ENCODE results near the gene HEXIM1. TPM values are rescaled to one million over a fixed set of nuclear protein-coding genes. Genes with fewer than 3 reads are reported as not detected.

HEXIM1 gene
- total RNA-seq, 1 donor from 2014 or later: 10.2 TPM

GRCh38 chr17:45127207-45127547 lies 21.1 kb upstream of the HEXIM1 start:
- Mint-ChIP-seq H3K27ac (no peak overlapping the region), H3K4me3 (no peak overlapping the region), H3K9me3 (no peaks in the 10 kb centered on the region), H3K4me1 (peaks cover 29% of the 10 kb centered on the region), H3K27me3 (ENCODE audit: insufficient read depth, low read depth) (peaks cover 14% of the 10 kb centered on the region), H3K36me3 (no peaks in the 10 kb centered on the region)
- DNase-seq (ENCODE audit: low spot score): no peak
- Histone ChIP-seq H3K9me3 (ENCODE audit: low read depth) (no peaks in the 10 kb centered on the region), H3K4me1 (peaks cover 11% of the 10 kb centered on the region), H4K20me1 (ENCODE audit: low read depth) (peaks cover 5% of the 10 kb centered on the region), H3K27ac (no peak overlapping the region), H3K79me2 (ENCODE audit: low read depth) (no peaks in the 10 kb centered on the region), H3K4me2 (no peak overlapping the region), H3F3A (ENCODE audit: low read depth) (peaks cover 16% of the 10 kb centered on the region), H2AFZ (replicated peaks) (no peak overlapping the region), H3K27me3 (no peaks in the 10 kb centered on the region), H3K9ac (no peak overlapping the region), H3K4me3 (no peak overlapping the region), H3K36me3 (no peaks in the 10 kb centered on the region)
- TF ChIP-seq EZH2phosphoT487 (IDR thresholded peaks at IDR 0.05): no peak
- TF ChIP-seq EZH2 (IDR thresholded peaks at IDR 0.05): no peak
- TF ChIP-seq, protein P1, sequence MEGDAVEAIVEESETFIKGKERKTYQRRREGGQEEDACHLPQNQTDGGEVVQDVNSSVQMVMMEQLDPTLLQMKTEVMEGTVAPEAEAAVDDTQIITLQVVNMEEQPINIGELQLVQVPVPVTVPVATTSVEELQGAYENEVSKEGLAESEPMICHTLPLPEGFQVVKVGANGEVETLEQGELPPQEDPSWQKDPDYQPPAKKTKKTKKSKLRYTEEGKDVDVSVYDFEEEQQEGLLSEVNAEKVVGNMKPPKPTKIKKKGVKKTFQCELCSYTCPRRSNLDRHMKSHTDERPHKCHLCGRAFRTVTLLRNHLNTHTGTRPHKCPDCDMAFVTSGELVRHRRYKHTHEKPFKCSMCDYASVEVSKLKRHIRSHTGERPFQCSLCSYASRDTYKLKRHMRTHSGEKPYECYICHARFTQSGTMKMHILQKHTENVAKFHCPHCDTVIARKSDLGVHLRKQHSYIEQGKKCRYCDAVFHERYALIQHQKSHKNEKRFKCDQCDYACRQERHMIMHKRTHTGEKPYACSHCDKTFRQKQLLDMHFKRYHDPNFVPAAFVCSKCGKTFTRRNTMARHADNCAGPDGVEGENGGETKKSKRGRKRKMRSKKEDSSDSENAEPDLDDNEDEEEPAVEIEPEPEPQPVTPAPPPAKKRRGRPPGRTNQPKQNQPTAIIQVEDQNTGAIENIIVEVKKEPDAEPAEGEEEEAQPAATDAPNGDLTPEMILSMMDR (IDR thresholded peaks at IDR 0.05): no peak

- Histone ChIP-seq H3K4me1 (peaks cover 11% of the 10 kb centered on the region), H3K9me3 (ENCODE audit: low read depth) (no peaks in the 10 kb centered on the region), H3K27ac (no peak overlapping the region), H3K4me3 (no peak overlapping the region), H3K27me3 (no peaks in the 10 kb centered on the region), H4K20me1 (ENCODE audit: low read depth) (peaks cover 5% of the 10 kb centered on the region), H3K4me2 (no peak overlapping the region), H3K36me3 (no peaks in the 10 kb centered on the region), H2AFZ (replicated peaks) (no peak overlapping the region), H3K9ac (no peak overlapping the region), H3K79me2 (ENCODE audit: low read depth) (no peaks in the 10 kb centered on the region), H3F3A (ENCODE audit: low read depth) (peaks cover 18% of the 10 kb centered on the region)
- DNase-seq (ENCODE audit: low spot score): peak; percentile 51
- Mint-ChIP-seq H3K27me3 (ENCODE audit: insufficient read depth, low read depth) (peaks cover 14% of the 10 kb centered on the region), H3K4me3 (peak overlapping the region; percentile 47), H3K36me3 (no peaks in the 10 kb centered on the region), H3K9me3 (no peaks in the 10 kb centered on the region), H3K27ac (peak overlapping the region; percentile 87), H3K4me1 (peaks cover 24% of the 10 kb centered on the region)
- TF ChIP-seq, protein P1 (IDR thresholded peaks at IDR 0.05): no peak
- TF ChIP-seq EZH2phosphoT487 (IDR thresholded peaks at IDR 0.05) (no peak), EZH2 (IDR thresholded peaks at IDR 0.05) (no peak)
Measured at GRCh38 chr17:45127548-45128300, 20.6 kb upstream of the HEXIM1 start.

- Histone ChIP-seq H4K20me1 (ENCODE audit: low read depth) (peaks cover 5% of the 10 kb centered on the region), H3K27ac (no peak overlapping the region), H3K9ac (no peak overlapping the region), H3K27me3 (no peaks in the 10 kb centered on the region), H3F3A (ENCODE audit: low read depth) (peaks cover 24% of the 10 kb centered on the region), H3K9me3 (ENCODE audit: low read depth) (no peaks in the 10 kb centered on the region), H2AFZ (replicated peaks) (no peak overlapping the region), H3K4me3 (no peak overlapping the region), H3K79me2 (ENCODE audit: low read depth) (no peaks in the 10 kb centered on the region), H3K36me3 (no peaks in the 10 kb centered on the region), H3K4me1 (peaks cover 11% of the 10 kb centered on the region), H3K4me2 (no peak overlapping the region)
- H3K27ac Mint-ChIP-seq: no peak overlapping the region
- no peaks in the 10 kb centered on the region for H3K9me3 Mint-ChIP-seq
- TF ChIP-seq EZH2phosphoT487 (IDR thresholded peaks at IDR 0.05) (no peak), EZH2 (IDR thresholded peaks at IDR 0.05) (no peak)
- TF ChIP-seq, protein P1 (IDR thresholded peaks at IDR 0.05): no peak
- no peak for DNase-seq (ENCODE audit: low spot score)
- no peaks in the 10 kb centered on the region for H3K36me3 Mint-ChIP-seq
- no peak overlapping the region for H3K4me3 Mint-ChIP-seq
- peaks cover 14% of the 10 kb centered on the region for H3K27me3 Mint-ChIP-seq (ENCODE audit: insufficient read depth, low read depth)
- H3K4me1 Mint-ChIP-seq: peaks cover 20% of the 10 kb centered on the region
Measured at GRCh38 chr17:45128331-45128730, 19.9 kb upstream of the HEXIM1 start.
